SIG-M5 (cell line): Measurements from ENCODE around the gene AARS2.
"Not testable (repeated sequence)": the region's sequence is repeated elsewhere in the genome, so short reads cannot be mapped to it uniquely, and the experiment has no call there.

Experiments used
- DNase-seq: peaks from one replicate; lab custom pipeline; 2025; lab: John Stamatoyannopoulos, UW

AARS2 gene

GRCh38 chr6:44312901-44313788 is at the start of gene AARS2:
TSS of gene AARS2 (minus strand) at chr6:44313347. CDS start at chr6:44313323, 24 bp downstream.
- DNase-seq, result no peak

- DNase-seq, result no peak
Measured at GRCh38 chr6:44361947-44362346, 48.8 kb upstream of the AARS2 start.

DNA sequence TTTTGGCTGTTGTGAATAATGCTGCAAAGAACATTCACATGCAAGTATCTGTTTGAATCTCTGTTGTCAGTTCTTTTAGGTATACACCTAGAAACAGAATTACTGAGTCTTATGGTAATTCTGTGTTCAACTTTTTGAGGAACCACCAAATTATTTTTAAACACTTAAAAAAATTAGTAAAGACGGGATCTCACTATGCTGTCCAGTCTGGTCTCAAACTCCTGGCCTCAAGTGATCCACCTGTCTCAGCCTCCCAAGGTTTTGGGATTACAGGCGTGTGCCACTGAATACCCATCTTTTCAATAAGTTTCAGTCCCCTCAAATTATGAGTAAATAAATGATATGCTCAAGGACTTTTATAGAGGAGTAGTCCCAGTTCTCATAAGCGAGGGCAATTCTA is 46.8 kb upstream of the AARS2 start:
- no peak for DNase-seq

DNA sequence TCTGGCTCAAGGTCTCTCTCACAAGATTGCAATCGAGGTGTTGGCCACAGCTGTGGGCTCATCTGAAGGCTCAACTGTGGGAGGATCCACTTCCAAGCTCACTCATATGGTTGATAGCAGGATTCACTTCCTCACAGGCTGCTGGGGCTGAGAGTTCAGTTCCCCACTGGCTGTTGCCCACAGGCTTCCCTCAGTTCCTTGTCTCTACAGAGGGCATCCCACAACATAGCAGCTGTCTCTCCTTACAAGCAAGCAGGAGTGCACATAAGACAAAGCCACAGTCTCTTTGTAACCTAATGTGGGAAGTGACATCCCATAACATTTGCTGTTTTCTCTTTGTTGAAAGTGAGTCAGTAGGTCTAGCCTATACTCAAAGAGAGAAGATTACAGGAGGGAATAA is 43.3 kb upstream of the AARS2 start:
- DNase-seq, result no peak

DNA sequence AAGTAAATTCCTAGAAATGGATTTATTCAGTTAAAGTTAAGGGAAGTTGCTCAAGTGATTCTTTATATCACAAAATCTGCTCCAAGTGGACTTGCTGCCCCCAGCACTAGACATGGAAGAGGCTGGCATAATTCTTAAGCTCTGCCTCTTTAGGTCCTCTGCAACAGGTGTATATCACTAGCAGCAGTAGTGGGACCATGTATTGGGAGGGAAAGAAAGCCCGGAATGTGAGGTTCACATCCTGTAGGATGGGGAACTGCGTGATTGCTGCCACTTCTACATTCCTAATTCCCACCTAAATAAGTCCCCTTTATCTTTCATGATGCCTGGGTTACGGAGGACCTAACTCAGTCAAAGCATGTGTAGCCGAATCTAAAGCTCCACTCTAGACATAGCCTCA is 42.5 kb upstream of the AARS2 start:
- DNase-seq, result no peak

- DNase-seq, result no peak
Measured at GRCh38 chr6:44353336-44353735, 40.2 kb upstream of the AARS2 start.

DNA sequence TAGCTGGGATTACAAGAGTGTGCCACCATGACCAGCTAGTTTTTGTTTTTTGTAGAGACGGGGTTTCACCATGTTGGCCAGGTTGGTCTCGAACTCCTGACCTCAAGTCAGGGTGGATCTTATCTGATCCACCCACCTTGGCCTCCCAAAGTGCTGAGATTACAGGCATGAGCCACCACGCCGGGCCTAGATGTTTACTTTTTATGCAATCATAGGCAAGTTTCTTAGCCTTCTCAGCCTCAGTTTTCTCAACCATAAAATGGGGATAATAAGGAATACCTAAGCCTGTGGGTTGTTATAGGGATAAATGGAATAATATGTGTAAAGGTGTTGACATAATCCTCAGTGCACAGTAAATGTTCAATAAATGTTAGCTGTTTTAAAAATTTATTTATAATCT is 39.1 kb upstream of the AARS2 start:
- no peak for DNase-seq

DNA sequence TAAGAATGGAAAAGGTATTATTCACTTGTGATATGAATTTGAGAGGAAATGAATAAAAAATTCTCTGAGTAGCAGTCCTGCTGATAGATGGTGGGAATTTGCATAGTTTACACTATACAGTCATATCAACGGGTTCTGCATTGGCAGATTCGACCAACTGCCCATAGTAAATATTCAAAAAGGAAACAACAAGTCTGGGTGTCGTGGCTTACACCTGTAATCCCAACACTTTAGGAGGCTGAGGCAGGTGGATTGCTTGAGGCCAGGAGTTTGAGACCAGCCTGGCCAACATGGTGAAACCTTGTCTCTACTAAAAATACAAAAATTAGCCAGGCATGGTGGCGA is 37.5 kb upstream of the AARS2 start:
- not testable (repeated sequence) for DNase-seq

DNA sequence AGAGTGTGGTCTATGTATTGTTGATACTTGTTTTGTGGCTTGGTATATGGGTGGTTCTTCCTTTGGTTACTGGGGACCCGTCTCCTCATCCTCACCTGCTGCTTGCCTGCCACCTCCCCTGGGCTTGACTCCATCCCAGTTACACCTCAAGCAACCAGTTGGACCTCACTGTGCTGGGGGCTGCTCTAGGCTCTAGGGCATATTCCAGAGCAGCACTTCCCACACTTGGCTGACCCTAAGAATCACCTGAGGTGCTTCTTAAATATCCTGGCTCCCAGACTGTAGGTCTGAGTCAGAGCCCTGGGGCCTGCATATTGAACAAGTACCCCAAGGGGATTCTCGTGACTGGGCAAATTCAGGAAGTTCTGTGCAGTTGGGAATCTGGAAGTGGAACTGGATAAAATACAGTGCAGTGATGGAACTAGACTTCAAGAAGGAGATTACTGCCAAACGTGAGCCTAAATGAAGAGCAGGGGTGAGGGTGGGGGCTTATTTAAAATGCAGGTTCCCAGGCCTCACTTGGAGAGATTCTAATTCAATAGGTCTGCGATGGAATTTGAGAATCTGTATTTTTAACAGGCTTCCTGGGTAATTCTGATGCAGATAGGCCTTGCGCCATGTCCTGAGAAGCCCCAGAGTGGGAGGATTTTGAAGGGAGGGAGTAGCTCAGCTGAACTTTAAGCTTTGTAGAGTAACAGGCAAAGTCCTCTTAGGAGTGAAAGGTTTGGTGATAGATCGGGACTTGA is 36.9 kb upstream of the AARS2 start:
- no peak for DNase-seq

- not testable (repeated sequence) for DNase-seq
Measured at GRCh38 chr6:44346818-44347217, 33.7 kb upstream of the AARS2 start.

GRCh38 chr6:44342489-44342888 is 29.3 kb upstream of the AARS2 start, which contains the start of gene SPATS1:
TSS of gene SPATS1 (plus strand) at chr6:44342650. CDS start at chr6:44343096, 446 bp downstream.
- DNase-seq, result no peak

GRCh38 chr6:44342052-44342451 is 28.9 kb upstream of the AARS2 start:
- peak; percentile 22 for DNase-seq

- no peak for DNase-seq
Measured at GRCh38 chr6:44341095-44341890, 28.1 kb upstream of the AARS2 start.

DNA sequence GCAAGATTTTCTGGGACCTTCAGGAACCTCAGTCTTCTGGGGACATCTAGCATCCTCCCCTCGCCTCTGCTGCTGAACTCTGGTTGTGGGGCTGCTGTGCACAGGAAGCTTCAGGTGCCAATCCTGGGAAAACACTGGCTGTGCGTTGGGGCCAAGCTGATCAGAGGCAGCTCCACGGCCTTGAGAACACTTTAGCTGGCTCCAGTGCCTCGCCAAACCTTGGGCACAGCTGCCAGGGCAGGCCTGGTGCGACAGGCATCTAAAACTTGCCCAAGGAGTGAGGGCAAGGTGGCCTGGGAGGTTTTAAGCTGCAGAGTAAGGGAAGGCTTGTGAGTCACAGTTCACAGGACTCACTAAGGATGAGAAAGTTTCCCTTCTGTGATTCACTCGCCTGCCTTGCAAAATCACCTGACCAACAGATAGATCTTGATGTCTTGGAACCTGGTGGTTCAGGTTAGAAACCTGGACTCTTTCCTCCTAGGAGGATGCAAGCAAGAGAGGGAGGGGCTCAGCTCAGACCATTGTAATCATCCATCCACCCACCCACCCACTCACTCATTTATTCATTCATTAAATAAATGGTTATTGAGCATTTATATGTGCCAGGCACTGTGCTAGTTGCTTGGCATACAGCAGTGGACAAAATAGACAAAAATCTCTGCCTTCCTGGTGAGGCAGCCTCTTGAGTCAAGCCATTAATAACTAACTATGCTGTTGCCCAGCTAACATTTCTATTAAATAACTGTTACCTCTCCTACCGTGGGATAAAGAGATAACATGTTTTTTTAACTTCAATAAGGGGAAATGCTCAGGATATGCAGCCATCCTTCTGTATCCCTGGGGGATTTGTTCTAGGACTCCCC is 26.8 kb upstream of the AARS2 start:
- no peak for DNase-seq

GRCh38 chr6:44339301-44339700 is 26.2 kb upstream of the AARS2 start:
- DNase-seq, result no peak

GRCh38 chr6:44338228-44339122 is 25.3 kb upstream of the AARS2 start:
- no peak for DNase-seq

GRCh38 chr6:44335631-44336030 is 22.5 kb upstream of the AARS2 start:
- DNase-seq, result no peak

DNA sequence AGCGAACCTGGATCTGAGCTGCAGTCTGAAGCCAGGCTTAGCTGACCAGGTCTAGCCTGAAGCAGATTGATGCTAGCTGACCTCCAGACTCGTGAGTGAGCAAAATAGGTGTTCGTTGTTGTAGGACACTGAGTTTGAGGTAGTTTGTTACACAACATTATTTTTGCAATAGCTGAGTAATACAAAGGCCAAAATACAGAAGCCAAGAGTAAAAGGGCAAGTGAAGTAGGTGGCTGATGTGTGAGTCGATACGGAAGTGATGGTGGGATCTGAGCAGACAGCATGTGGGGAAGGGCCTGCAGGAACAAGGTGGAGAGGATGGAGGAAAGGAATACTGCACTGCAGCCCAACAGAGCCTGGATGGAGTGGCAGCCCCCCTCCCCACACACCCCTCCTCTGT is 20.8 kb upstream of the AARS2 start:
- DNase-seq, result no peak

DNA sequence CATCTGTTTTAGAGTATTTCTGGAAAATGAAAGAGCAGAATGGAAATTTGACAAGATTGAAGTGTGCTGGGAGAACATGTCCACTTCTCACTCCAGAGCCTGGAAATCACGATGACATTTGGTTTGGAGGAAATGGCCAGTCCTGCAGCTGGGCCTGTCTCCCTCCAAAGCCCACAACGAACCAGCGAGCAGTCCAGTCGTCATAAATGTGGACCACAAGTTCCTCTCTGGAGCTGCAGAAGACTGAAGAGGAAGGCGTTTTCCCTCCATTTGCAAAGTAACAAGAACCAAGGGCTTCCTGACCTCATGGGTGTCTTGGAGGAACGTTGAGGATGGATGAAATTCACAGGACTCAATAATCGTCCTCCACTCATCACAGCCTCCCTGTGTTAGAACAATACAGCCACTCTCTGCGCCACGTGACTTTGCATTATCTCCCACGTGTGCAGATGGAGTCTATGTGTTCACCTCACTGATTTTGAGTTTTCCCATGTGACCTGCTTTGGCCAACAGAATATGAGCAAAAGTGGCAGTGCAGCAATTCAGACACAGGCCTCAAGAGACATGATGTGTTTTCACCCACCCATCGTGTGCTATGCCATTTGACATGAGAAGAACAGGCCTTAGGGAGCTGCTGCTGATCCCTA is 20.2 kb upstream of the AARS2 start:
- DNase-seq, result no peak

GRCh38 chr6:44332585-44332984 is 19.4 kb upstream of the AARS2 start:
- DNase-seq, result no peak
